OCI-LY7 (cell line): ENCODE measurements around the gene SGSM2. TPM values are rescaled to one million over a fixed set of nuclear protein-coding genes. Genes with fewer than 3 reads are reported as not detected.

Source experiments
- BruUV-seq: library from RNA; stranded (reverse); fragments of 400-500 nt; replicated peaks from 2 replicates; lab custom pipeline; 2021; lab: Mats Ljungman, UMichigan
- CTCF ChIA-PET: fragments of 300-600 bp; sonication (Branson Sonifier 250); formaldehyde crosslinking; loops from one replicate; lab custom pipeline; 2022; ENCODE audit warnings: antibody characterized with exemption; ENCODE audit not compliant: unreplicated experiment; lab: Charles Lee
- POLR2A ChIA-PET: fragments of 300-600 bp; sonication (Branson Sonifier 250); formaldehyde crosslinking; loops from one replicate; lab custom pipeline; 2022; ENCODE audit warnings: antibody characterized with exemption; lab: Charles Lee
- DNase-seq: peaks from one replicate; pipeline ENCODE4 v3.0.0-alpha.2; 2015; ENCODE audit warnings: low spot score
- H2AFZ ChIP-seq: fragments of 200-600 bp; sonication (generic), shearing (Covaris generic); 2 replicates; pipeline ENCODE4 v1.6.1; 2014; ENCODE audit warnings: mild to moderate bottlenecking, antibody characterized with exemption, low read length, moderate library complexity
- H3K27ac ChIP-seq: fragments of 200-600 bp; sonication (generic); 2 replicates; pipeline ENCODE4 v1.5.1; 2014; ENCODE audit warnings: mixed run types, low read depth, mild to moderate bottlenecking, moderate library complexity, low read length, inconsistent platforms; ENCODE audit not compliant: poor library complexity, severe bottlenecking
- H3K36me3 ChIP-seq: fragments of 200-600 bp; sonication (generic); 2 replicates; pipeline ENCODE4 v1.6.1; 2014; ENCODE audit warnings: mild to moderate bottlenecking, antibody characterized with exemption, low read length, moderate library complexity, mixed read lengths; ENCODE audit not compliant: insufficient read depth
- H3K4me1 ChIP-seq: fragments of 200-600 bp; sonication (generic); 2 replicates; pipeline ENCODE4 v1.5.1; 2014; ENCODE audit warnings: mild to moderate bottlenecking, low read length; ENCODE audit not compliant: insufficient read depth, poor library complexity, severe bottlenecking
- H3K4me2 ChIP-seq: fragments of 200-600 bp; sonication (generic); 2 replicates; pipeline ENCODE4 v1.6.1; 2014; ENCODE audit warnings: mild to moderate bottlenecking, low read length
- H3K4me3 ChIP-seq: fragments of 200-600 bp; sonication (generic); 2 replicates; pipeline ENCODE4 v1.5.1; 2014; ENCODE audit warnings: mild to moderate bottlenecking, low read depth, low read length; ENCODE audit not compliant: poor library complexity, severe bottlenecking
- H3K79me2 ChIP-seq: fragments of 200-600 bp; sonication (generic); 2 replicates; pipeline ENCODE4 v1.6.1; 2016; ENCODE audit warnings: low read depth, mild to moderate bottlenecking, low read length, moderate library complexity, mixed read lengths; ENCODE audit not compliant: insufficient read depth
- H3K9me2 ChIP-seq: fragments of 200-600 bp; sonication (generic); 2 replicates; pipeline ENCODE4 v1.6.1; 2016; ENCODE audit warnings: mild to moderate bottlenecking, low read length, mixed read lengths; ENCODE audit not compliant: insufficient read depth
- H3K9me3 ChIP-seq: fragments of 200-600 bp; sonication (generic); 2 replicates; pipeline ENCODE4 v1.6.1; 2014; ENCODE audit warnings: mild to moderate bottlenecking, mixed run types, low read length, mixed read lengths
- H4K20me1 ChIP-seq: fragments of 200-600 bp; sonication (generic); 2 replicates; pipeline ENCODE4 v1.6.1; 2014; ENCODE audit warnings: mild to moderate bottlenecking, antibody characterized with exemption, low read length, moderate library complexity, mixed read lengths; ENCODE audit not compliant: insufficient read depth
- CTCF ChIP-seq: fragments of 200-600 bp; sonication (generic); conservative IDR thresholded peaks from 2 replicates; pipeline ENCODE4 v1.5.1; 2014; ENCODE audit warnings: mild to moderate bottlenecking, antibody characterized with exemption, low read length, moderate library complexity, mixed read lengths
- EZH2phosphoT487 ChIP-seq: fragments of 200-600 bp; sonication (generic); IDR thresholded peaks from 2 replicates; pipeline ENCODE4 v1.6.1; 2018; ENCODE audit warnings: low read depth, borderline replicate concordance, mild to moderate bottlenecking, mixed run types, antibody characterized with exemption, low read length, moderate library complexity, mixed read lengths
- intact Hi-C: fragments of 100-400 bp; cut with micrococcal nuclease; formaldehyde crosslinking; loops from one replicate; pipeline ENCODE4 v1.10.0; 2022; ENCODE audit not compliant: unreplicated experiment
- total RNA-seq, 2 experiments: library from RNA; depleted of rRNA in 1 of 2; stranded (reverse); fragments of >200 nt in 1 of 2; shearing (Covaris generic) in 1 of 2; gene quantifications; 2 replicates each; pipeline ENCODE4 v1.2.3, GENCODE V29; 2014 to 2022

Gene SGSM2
- total RNA-seq, 2 experiments from 2014 or later = 44.0 to 50.6 TPM

GRCh38 chr17:2292100-2292499, 45.2 kb upstream of the SGSM2 start:
- Histone ChIP-seq H3K4me1 (peaks cover 13% of the 10 kb centered on the region), H3K36me3 (peaks cover 86% of the 10 kb centered on the region), H3K4me2 (no peak overlapping the region), H3K79me2 (no peaks in the 10 kb centered on the region), H3K4me3 (no peak overlapping the region), H4K20me1 (no peaks in the 10 kb centered on the region), H3K9me3 (no peaks in the 10 kb centered on the region), H3K27ac (no peak overlapping the region), H3K9me2 (no peaks in the 10 kb centered on the region), H2AFZ (no peak overlapping the region)
- ChIA-PET CTCF (no interaction called here), POLR2A (no interaction called here)
- no TSS peak for BruUV-seq
- intact Hi-C loops = no loop called here
- no peak for DNase-seq
- no peak for TF ChIP-seq CTCF
- no peak for TF ChIP-seq EZH2phosphoT487

- Histone ChIP-seq H3K4me3 (no peak overlapping the region), H3K27ac (no peak overlapping the region), H3K9me3 (no peaks in the 10 kb centered on the region), H4K20me1 (no peaks in the 10 kb centered on the region), H3K36me3 (peaks cover 85% of the 10 kb centered on the region), H2AFZ (no peak overlapping the region), H3K79me2 (no peaks in the 10 kb centered on the region), H3K9me2 (no peaks in the 10 kb centered on the region), H3K4me2 (no peak overlapping the region), H3K4me1 (peaks cover 2% of the 10 kb centered on the region)
- BruUV-seq = no TSS peak
- intact Hi-C loops = no loop called here
- TF ChIP-seq EZH2phosphoT487 (no peak), CTCF (no peak)
- CTCF ChIA-PET = no interaction called here
- POLR2A ChIA-PET = interaction anchor here (0.5 to 0.6 kb wide), 2 partner anchors 13 to 311 kb away, joined by 3 read pairs; no protein-coding TSS in a partner anchor
- DNase-seq = no peak
Observed at GRCh38 chr17:2295575-2295974, 41.7 kb upstream of the SGSM2 start.

- CTCF ChIA-PET = no interaction called here
- peaks cover 75% of the 10 kb centered on the region for H3K36me3 ChIP-seq
- no peak overlapping the region for H3K4me3 ChIP-seq
- no peaks in the 10 kb centered on the region for H3K9me2 ChIP-seq
- POLR2A ChIA-PET = no interaction called here
- no peak overlapping the region for H3K4me2 ChIP-seq
- TF ChIP-seq EZH2phosphoT487 = no peak
- TF ChIP-seq CTCF = no peak
- no peak for DNase-seq
- H3K4me1 ChIP-seq = peaks cover 1% of the 10 kb centered on the region
- no peaks in the 10 kb centered on the region for H4K20me1 ChIP-seq
- H2AFZ ChIP-seq = no peak overlapping the region
- no TSS peak for BruUV-seq
- intact Hi-C loops = no loop called here
- no peaks in the 10 kb centered on the region for H3K9me3 ChIP-seq
- no peak overlapping the region for H3K27ac ChIP-seq
- peaks cover 10% of the 10 kb centered on the region; the same call in 1 of the 2 replicates for H3K79me2 ChIP-seq
Observed at GRCh38 chr17:2297023-2297422, 40.3 kb upstream of the SGSM2 start.
